DND-41 (cell line): ENCODE data around the gene REEP1.

ENCODE experiments used
- ATAC-seq: fragments of 200-7000 bp; cut with Tn5 transposase; 3 replicates; pipeline ENCODE4 v1.9.1; 2021; ENCODE audit warnings: low read depth; ENCODE audit not compliant: insufficient read depth
- DNase-seq: peaks from one replicate; pipeline ENCODE4 v3.0.0-alpha.2; 2020
- H2AFZ ChIP-seq: 2 replicates; pipeline ENCODE4 v1.6.0; 2012; ENCODE audit warnings: low read depth, low read length
- H3K27ac ChIP-seq: 2 replicates; pipeline ENCODE4 v1.5.1; 2012; ENCODE audit warnings: low read length, inconsistent platforms
- H3K27me3 ChIP-seq: fragments of 200-600 bp; sonication (generic); 2 replicates; pipeline ENCODE4 v1.6.0; 2012; ENCODE audit warnings: low read length, mild to moderate bottlenecking, inconsistent platforms; ENCODE audit not compliant: insufficient read depth, poor library complexity
- H3K36me3 ChIP-seq: 2 replicates; pipeline ENCODE4 v1.5.1; 2012; ENCODE audit warnings: low read length, inconsistent platforms; ENCODE audit not compliant: insufficient read depth
- H3K4me1 ChIP-seq: 2 replicates; pipeline ENCODE4 v1.5.1; 2012; ENCODE audit warnings: mild to moderate bottlenecking, low read length; ENCODE audit not compliant: insufficient read depth
- H3K4me2 ChIP-seq: 2 replicates; pipeline ENCODE4 v1.6.0; 2012; ENCODE audit warnings: mild to moderate bottlenecking, moderate library complexity, low read length, inconsistent platforms; ENCODE audit not compliant: insufficient read depth
- H3K4me3 ChIP-seq, 2 experiments: fragments of 200-600 bp in 1 of 2; shearing (Covaris generic) in 1 of 2; 2 replicates each; pipeline ENCODE4 v1.5.1; 2012 to 2016; ENCODE audit warnings: inconsistent platforms in 2 of 2, low read length in 2 of 2, mild to moderate bottlenecking in 2 of 2, low read depth in 1 of 2, moderate library complexity in 1 of 2
- H3K79me2 ChIP-seq: 2 replicates; pipeline ENCODE4 v1.6.0; 2012; ENCODE audit warnings: low read length, inconsistent platforms; ENCODE audit not compliant: insufficient read depth
- H3K9ac ChIP-seq: 2 replicates; pipeline ENCODE4 v1.6.0; 2012; ENCODE audit warnings: low read depth, mild to moderate bottlenecking, inconsistent platforms, low read length, moderate library complexity
- H3K9me3 ChIP-seq: 2 replicates; pipeline ENCODE4 v1.5.1; 2012; ENCODE audit warnings: low read length, moderate library complexity, mild to moderate bottlenecking, inconsistent platforms; ENCODE audit not compliant: insufficient read depth, severe bottlenecking
- H4K20me1 ChIP-seq: 2 replicates; pipeline ENCODE4 v1.6.0; 2012; ENCODE audit warnings: low read length; ENCODE audit not compliant: insufficient read depth
- CTCF ChIP-seq: IDR thresholded peaks from 2 replicates; pipeline ENCODE4 v1.5.1; 2012; ENCODE audit warnings: borderline replicate concordance, low read length, moderate library complexity, mild to moderate bottlenecking; ENCODE audit not compliant: poor library complexity, severe bottlenecking; ENCODE audit errors: extremely low read depth
- EZH2 ChIP-seq: IDR thresholded peaks from 3 replicates; pipeline ENCODE4 v1.6.1; 2012; ENCODE audit warnings: borderline replicate concordance, low read depth, mild to moderate bottlenecking, moderate library complexity, low read length, inconsistent platforms; ENCODE audit not compliant: severe bottlenecking

Gene REEP1

GRCh38 chr2:86263956-86264355 is 73.5 kb downstream of the REEP1 start:
- TF ChIP-seq EZH2 (no peak), CTCF (no peak)
- Histone ChIP-seq H3K9me3 (no peaks in the 10 kb centered on the region), H3K4me2 (no peak overlapping the region), H3K4me3 (no peak overlapping the region), H3K27me3 (no peaks in the 10 kb centered on the region), H3K4me1 (no peaks in the 10 kb centered on the region), H3K36me3 (no peaks in the 10 kb centered on the region), H3K27ac (no peak overlapping the region), H3K9ac (no peak overlapping the region), H2AFZ (no peak overlapping the region), H3K79me2 (no peaks in the 10 kb centered on the region), H4K20me1 (no peaks in the 10 kb centered on the region)
- DNase-seq (no peak), ATAC-seq (no peak)

GRCh38 chr2:86260978-86261377 is 76.4 kb downstream of the REEP1 start:
- H3K9ac ChIP-seq = no peak overlapping the region
- no peak overlapping the region for H3K4me2 ChIP-seq
- H3K36me3 ChIP-seq = no peaks in the 10 kb centered on the region
- ATAC-seq (no peak), DNase-seq (no peak)
- H2AFZ ChIP-seq = no peak overlapping the region
- TF ChIP-seq CTCF (no peak), EZH2 (no peak)
- H3K4me1 ChIP-seq = no peaks in the 10 kb centered on the region
- H4K20me1 ChIP-seq = no peaks in the 10 kb centered on the region
- H3K27ac ChIP-seq = no peak overlapping the region
- no peak overlapping the region for H3K4me3 ChIP-seq
- H3K9me3 ChIP-seq = no peaks in the 10 kb centered on the region
- no peaks in the 10 kb centered on the region for H3K79me2 ChIP-seq
- H3K27me3 ChIP-seq = no peaks in the 10 kb centered on the region

GRCh38 chr2:86258106-86258505 is 79.3 kb downstream of the REEP1 start:
- Histone ChIP-seq H4K20me1 (no peaks in the 10 kb centered on the region), H3K9me3 (no peaks in the 10 kb centered on the region)
- no peak for ATAC-seq

More at GRCh38 chr2:86258106-86258505, 79.3 kb downstream of the REEP1 start:
- DNase-seq = no peak
- peaks cover 9% of the 10 kb centered on the region for H3K27me3 ChIP-seq
- H3K36me3 ChIP-seq = no peaks in the 10 kb centered on the region
- H2AFZ ChIP-seq = no peak overlapping the region
- H3K4me1 ChIP-seq = no peaks in the 10 kb centered on the region
- no peak overlapping the region for H3K27ac ChIP-seq
- TF ChIP-seq EZH2 = no peak
- TF ChIP-seq CTCF = no peak
- no peak overlapping the region for H3K9ac ChIP-seq
- H3K79me2 ChIP-seq = no peaks in the 10 kb centered on the region
- no peak overlapping the region for H3K4me2 ChIP-seq
- H3K4me3 ChIP-seq = no peak overlapping the region
